Caco-2 (cell line): ENCODE data around the gene IGF2. TPM values are rescaled to one million over a fixed set of nuclear protein-coding genes. Genes with fewer than 3 reads are reported as not detected.

Experiments used
- BruUV-seq: library from RNA; stranded (reverse); fragments of 400-500 nt; replicated peaks from 2 replicates; lab custom pipeline; 2021; lab: Mats Ljungman, UMichigan
- CTCF ChIA-PET: fragments of 300-600 bp; sonication (Branson Sonifier 250); formaldehyde crosslinking; loops from one replicate; lab custom pipeline; 2022; ENCODE audit warnings: antibody characterized with exemption; lab: Charles Lee
- POLR2A ChIA-PET: fragments of 300-600 bp; sonication (Branson Sonifier 250); formaldehyde crosslinking; loops from one replicate; lab custom pipeline; 2022; ENCODE audit warnings: antibody characterized with exemption; lab: Charles Lee
- DNase-seq, 2 experiments: peaks; one replicate each; pipeline versions ENCODE4 v3.0.0 to v3.0.0-alpha.2; 2020 to 2022
- H3K27me3 ChIP-seq: replicated peaks from 2 replicates; pipeline ENCODE4 v1.6.0; 2011; ENCODE audit warnings: low read length; ENCODE audit not compliant: control insufficient read depth, insufficient read depth
- H3K36me3 ChIP-seq: 2 replicates; pipeline ENCODE4 v1.5.1; 2011; ENCODE audit warnings: low read length; ENCODE audit not compliant: control insufficient read depth, insufficient read depth
- H3K4me1 ChIP-seq: fragments of 250-450 bp; sonication (Bioruptor Pico); 2 replicates; pipeline ENCODE4 v1.5.1; 2020; ENCODE audit warnings: mild to moderate bottlenecking
- H3K4me3 ChIP-seq: 2 replicates; pipeline ENCODE4 v1.5.1; 2011; ENCODE audit warnings: low read depth, mild to moderate bottlenecking, control low read depth, low read length
- H3K9me3 ChIP-seq: fragments of 250-450 bp; sonication (Bioruptor Pico); 2 replicates; pipeline ENCODE4 v1.5.1; 2020; ENCODE audit warnings: mild to moderate bottlenecking, moderate library complexity
- H3K27ac Mint-ChIP-seq: one replicate; pipeline ENCODE4 v1.8.0; 2022; ENCODE audit warnings: mixed read lengths; ENCODE audit not compliant: unreplicated experiment
- H3K27me3 Mint-ChIP-seq: one replicate; pipeline ENCODE4 v1.8.0; 2022; ENCODE audit warnings: mixed read lengths; ENCODE audit not compliant: insufficient read depth, unreplicated experiment
- H3K36me3 Mint-ChIP-seq: one replicate; pipeline ENCODE4 v1.8.0; 2022; ENCODE audit warnings: mild to moderate bottlenecking, mixed read lengths; ENCODE audit not compliant: insufficient read depth, unreplicated experiment
- H3K4me1 Mint-ChIP-seq: one replicate; pipeline ENCODE4 v1.8.0; 2022; ENCODE audit warnings: low read depth, mixed read lengths; ENCODE audit not compliant: unreplicated experiment
- H3K4me3 Mint-ChIP-seq: one replicate; pipeline ENCODE4 v1.8.0; 2022; ENCODE audit warnings: mild to moderate bottlenecking, moderate library complexity, mixed read lengths; ENCODE audit not compliant: unreplicated experiment
- H3K9me3 Mint-ChIP-seq: one replicate; pipeline ENCODE4 v1.8.0; 2022; ENCODE audit warnings: mixed read lengths; ENCODE audit not compliant: unreplicated experiment
- intact Hi-C: fragments of 100-400 bp; cut with micrococcal nuclease; formaldehyde crosslinking; loops from one replicate; pipeline ENCODE4 v1.10.0; 2022; ENCODE audit not compliant: unreplicated experiment
- total RNA-seq: library from RNA; stranded (reverse); gene quantifications from 2 replicates; pipeline ENCODE4 v1.2.3, GENCODE V29; 2022
- TF ChIP-seq, protein P1 (sequence below), 2 experiments: fragments of 200-600 bp in 1 of 2; IDR thresholded peaks; 1 replicate in 1 of 2; 2 replicates in 1 of 2; pipeline versions ENCODE4 v1.5.1 to v1.8.0; 2011 to 2022; ENCODE audit warnings: antibody characterized with exemption in 1 of 2, control low read depth in 1 of 2, inconsistent platforms in 1 of 2, low read depth in 1 of 2, low read length in 1 of 2, mild to moderate bottlenecking in 1 of 2, moderate library complexity in 1 of 2; ENCODE audit not compliant: insufficient read depth in 1 of 2, severe bottlenecking in 1 of 2, unreplicated experiment in 1 of 2

The IGF2 gene
- total RNA-seq, 1 experiment from 2014 or later, result 1,397 TPM

DNA sequence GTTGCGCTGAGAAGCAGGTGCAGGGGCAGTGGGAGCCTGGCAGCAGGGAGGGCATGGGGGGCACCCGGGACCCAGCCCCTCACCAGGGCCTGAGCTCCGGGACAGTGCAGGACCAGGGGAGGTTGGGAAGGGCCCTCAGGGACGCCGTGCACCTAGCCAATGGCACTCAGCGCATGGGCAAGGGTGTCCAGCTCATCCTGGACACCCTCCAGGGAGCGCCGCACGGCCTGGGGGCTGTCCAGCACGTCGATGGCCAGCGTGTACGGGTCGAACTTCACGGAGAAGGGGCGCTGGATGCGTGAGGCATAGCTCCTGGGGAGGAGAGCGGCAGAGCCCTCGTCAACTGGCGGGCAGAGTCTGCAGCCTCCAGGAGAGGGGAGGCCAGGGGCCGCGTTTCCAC is 24.9 kb upstream of the IGF2 start:
- intact Hi-C loops, result no loop called here
- no peak overlapping the region for H3K27ac Mint-ChIP-seq
- TF ChIP-seq, protein P1, sequence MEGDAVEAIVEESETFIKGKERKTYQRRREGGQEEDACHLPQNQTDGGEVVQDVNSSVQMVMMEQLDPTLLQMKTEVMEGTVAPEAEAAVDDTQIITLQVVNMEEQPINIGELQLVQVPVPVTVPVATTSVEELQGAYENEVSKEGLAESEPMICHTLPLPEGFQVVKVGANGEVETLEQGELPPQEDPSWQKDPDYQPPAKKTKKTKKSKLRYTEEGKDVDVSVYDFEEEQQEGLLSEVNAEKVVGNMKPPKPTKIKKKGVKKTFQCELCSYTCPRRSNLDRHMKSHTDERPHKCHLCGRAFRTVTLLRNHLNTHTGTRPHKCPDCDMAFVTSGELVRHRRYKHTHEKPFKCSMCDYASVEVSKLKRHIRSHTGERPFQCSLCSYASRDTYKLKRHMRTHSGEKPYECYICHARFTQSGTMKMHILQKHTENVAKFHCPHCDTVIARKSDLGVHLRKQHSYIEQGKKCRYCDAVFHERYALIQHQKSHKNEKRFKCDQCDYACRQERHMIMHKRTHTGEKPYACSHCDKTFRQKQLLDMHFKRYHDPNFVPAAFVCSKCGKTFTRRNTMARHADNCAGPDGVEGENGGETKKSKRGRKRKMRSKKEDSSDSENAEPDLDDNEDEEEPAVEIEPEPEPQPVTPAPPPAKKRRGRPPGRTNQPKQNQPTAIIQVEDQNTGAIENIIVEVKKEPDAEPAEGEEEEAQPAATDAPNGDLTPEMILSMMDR (IDR thresholded peaks at IDR 0.05; ENCODE audit: insufficient read depth in 1 of 2, low read depth in 1 of 2, low read length in 1 of 2, severe bottlenecking in 1 of 2, unreplicated experiment in 1 of 2), result no peak

DNA sequence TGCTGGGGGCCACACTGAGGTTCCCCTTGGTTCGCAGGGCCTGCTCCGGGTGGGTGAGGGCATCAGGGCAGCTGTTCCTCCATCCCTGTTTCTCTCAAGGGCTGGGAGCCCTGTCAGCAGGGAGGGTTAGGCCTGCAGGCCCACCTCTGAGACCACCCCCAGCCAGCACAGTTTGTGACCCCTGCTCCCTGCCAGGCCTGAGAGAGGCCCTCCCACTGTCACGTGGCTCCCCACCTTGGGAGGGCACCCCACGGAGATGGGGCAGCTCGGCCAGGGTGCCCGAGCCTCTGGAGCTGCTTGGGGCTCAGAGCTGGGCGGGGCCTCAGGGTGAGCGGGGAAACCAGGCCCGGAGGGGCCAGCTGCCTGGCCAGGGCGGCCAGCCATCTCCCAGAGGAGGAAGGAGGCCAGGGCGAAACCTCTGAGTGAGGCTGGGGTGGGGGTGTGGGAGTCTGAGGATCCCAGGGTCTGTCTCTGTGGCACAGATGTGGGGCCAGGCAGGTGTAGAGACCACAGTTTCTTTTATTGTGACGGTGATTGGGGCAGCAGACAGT is 24.3 kb upstream of the IGF2 start:
- no peaks in the 10 kb centered on the region for H3K9me3 Mint-ChIP-seq
- no peaks in the 10 kb centered on the region for H3K9me3 ChIP-seq
- no peaks in the 10 kb centered on the region for H3K27me3 Mint-ChIP-seq
- no peak for DNase-seq
- no peak overlapping the region for H3K27ac Mint-ChIP-seq
- no peaks in the 10 kb centered on the region for H3K36me3 ChIP-seq
- POLR2A ChIA-PET, result no interaction called here
- H3K36me3 Mint-ChIP-seq, result no peaks in the 10 kb centered on the region
- intact Hi-C loops, result no loop called here
- CTCF ChIA-PET, result interaction anchor here (0.7 to 11.5 kb wide), 4 partner anchors 12 to 141 kb away, joined by 3 to 168 read pairs (median 4); no protein-coding TSS in a partner anchor
- H3K27me3 ChIP-seq, result no peaks in the 10 kb centered on the region
- no peak overlapping the region for H3K4me3 ChIP-seq
- H3K4me1 Mint-ChIP-seq, result no peaks in the 10 kb centered on the region
- H3K4me1 ChIP-seq, result peaks cover 6% of the 10 kb centered on the region
- TF ChIP-seq, protein P1 (IDR thresholded peaks at IDR 0.05; ENCODE audit: insufficient read depth in 1 of 2, low read depth in 1 of 2, low read length in 1 of 2, severe bottlenecking in 1 of 2, unreplicated experiment in 1 of 2), result no peak
- no peak overlapping the region for H3K4me3 Mint-ChIP-seq
- no TSS peak for BruUV-seq

More for the DNA sequence above, 24.9 kb upstream of the IGF2 start:
- Histone ChIP-seq H3K9me3 (no peaks in the 10 kb centered on the region), H3K4me3 (no peak overlapping the region), H3K36me3 (no peaks in the 10 kb centered on the region), H3K4me1 (peaks cover 6% of the 10 kb centered on the region), H3K27me3 (no peaks in the 10 kb centered on the region)
- Mint-ChIP-seq H3K36me3 (no peaks in the 10 kb centered on the region), H3K27me3 (no peaks in the 10 kb centered on the region), H3K4me3 (no peak overlapping the region), H3K4me1 (no peaks in the 10 kb centered on the region), H3K9me3 (no peaks in the 10 kb centered on the region)
- ChIA-PET POLR2A (no interaction called here), CTCF (interaction anchor here (0.7 to 11.5 kb wide), 4 partner anchors 13 to 141 kb away, joined by 3 to 168 read pairs (median 4); no protein-coding TSS in a partner anchor)
- no TSS peak for BruUV-seq
- no peak for DNase-seq

DNA sequence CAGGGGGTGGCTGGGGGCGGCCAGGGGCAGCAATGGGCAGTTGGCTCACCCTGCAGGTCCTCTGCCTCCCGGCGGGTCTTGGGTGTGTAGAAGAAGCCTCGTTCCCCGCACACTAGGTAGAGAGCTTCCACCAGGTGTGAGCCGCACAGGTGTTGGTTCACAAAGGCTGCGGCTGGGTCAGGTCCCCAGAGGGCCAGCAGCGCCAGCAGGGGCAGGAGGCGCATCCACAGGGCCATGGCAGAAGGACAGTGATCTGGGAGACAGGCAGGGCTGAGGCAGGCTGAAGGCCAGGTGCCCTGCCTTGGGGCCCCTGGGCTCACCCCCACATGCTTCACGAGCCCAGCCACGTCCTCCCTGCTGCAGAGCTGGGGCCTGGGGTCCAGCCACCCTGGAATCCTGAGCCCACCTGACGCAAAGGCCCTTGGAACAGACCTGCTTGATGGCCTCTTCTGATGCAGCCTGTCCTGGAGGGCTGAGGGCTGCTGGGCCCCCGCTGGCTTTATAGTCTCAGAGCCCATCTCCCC is 21.6 kb upstream of the IGF2 start, which contains the start of gene INS:
TSS of gene INS (minus strand) at position 474 of the 524 bp plus-strand sequence. CDS start at position 236, 238 bp downstream.
- no peak for DNase-seq
- Mint-ChIP-seq H3K27ac (no peak within 1 kb of the TSS), H3K36me3 (no peaks in the 10 kb centered on the region), H3K4me1 (no peaks in the 10 kb centered on the region), H3K27me3 (no peaks in the 10 kb centered on the region), H3K4me3 (no peak within 1 kb of the TSS), H3K9me3 (no peaks in the 10 kb centered on the region)
- intact Hi-C loops, result no loop called here
- Histone ChIP-seq H3K36me3 (no peaks in the 10 kb centered on the region), H3K27me3 (no peaks in the 10 kb centered on the region), H3K9me3 (no peaks in the 10 kb centered on the region), H3K4me3 (no peak within 1 kb of the TSS), H3K4me1 (peaks cover 3% of the 10 kb centered on the region; the same call in 1 of the 2 replicates)
- ChIA-PET POLR2A (no interaction called here), CTCF (interaction anchor here (11.5 kb wide), 1 partner anchor 9 kb away, joined by 168 read pairs; no protein-coding TSS in a partner anchor)
- BruUV-seq, result no TSS peak
- TF ChIP-seq, protein P1 (IDR thresholded peaks at IDR 0.05; ENCODE audit: insufficient read depth in 1 of 2, low read depth in 1 of 2, low read length in 1 of 2, severe bottlenecking in 1 of 2, unreplicated experiment in 1 of 2), result no peak
